ENCODE measurements around the gene UGT1A6. TPM values are rescaled to one million over a fixed set of nuclear protein-coding genes. Genes with fewer than 3 reads are reported as not detected.
"Not testable (repeated sequence)": the region's sequence is repeated elsewhere in the genome, so short reads cannot be mapped to it uniquely, and the experiment has no call there.

Gene UGT1A6
- polyA plus RNA-seq, 3 donors = 3.6 to 6.2 (median 4.5) TPM

DNA sequence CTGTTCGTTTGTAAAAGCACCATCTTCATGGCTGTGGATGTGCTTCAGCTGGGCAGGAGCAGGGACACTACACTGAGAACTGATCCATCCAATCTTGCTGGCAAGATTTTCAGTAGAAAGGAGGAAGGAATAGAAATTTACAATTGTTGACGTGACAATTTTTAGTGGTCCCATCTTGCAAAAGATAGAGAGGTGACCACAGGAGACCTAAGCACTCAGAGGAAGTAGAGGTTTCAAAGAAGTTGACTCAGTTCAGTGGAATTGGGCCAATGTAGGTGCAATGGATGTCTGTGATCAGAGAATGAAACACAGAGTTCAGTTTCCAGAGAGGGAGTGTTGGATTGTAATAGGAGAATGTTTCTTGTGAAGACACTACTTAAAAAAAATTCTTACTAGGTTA lies 21.4 kb downstream of the UGT1A6 start:
- no peak for DNase-seq (ENCODE audit: low read depth in 3 of 3, low spot score in 2 of 3)

DNA sequence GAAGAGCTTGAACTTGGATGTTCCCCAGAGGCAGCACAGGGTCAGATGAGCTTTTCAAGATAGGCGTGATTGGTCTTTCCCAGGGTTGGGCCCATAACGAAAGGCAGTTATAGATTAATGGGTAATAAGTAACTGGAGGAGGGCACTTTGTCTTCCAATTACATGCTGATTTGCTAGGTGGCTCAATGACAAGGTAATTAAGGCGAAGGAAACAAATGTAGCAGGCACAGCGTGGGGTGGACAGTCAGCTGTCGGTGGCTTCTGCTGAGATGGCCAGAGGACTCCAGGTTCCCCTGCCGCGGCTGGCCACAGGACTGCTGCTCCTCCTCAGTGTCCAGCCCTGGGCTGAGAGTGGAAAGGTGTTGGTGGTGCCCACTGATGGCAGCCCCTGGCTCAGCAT lies 25.9 kb downstream of the UGT1A6 start, which contains the start of gene UGT1A4:
TSS of gene UGT1A4 (plus strand) at position 185 of the 400 bp plus-strand sequence. CDS start at position 270, 85 bp downstream.
- DNase-seq (ENCODE audit: low read depth in 3 of 3, low spot score in 2 of 3) = no peak

GRCh38 chr2:233728723-233729301 lies 36.1 kb downstream of the UGT1A6 start, which contains the start of gene UGT1A3:
Gene UGT1A3 (plus strand): TSS chr2:233729042. CDS start chr2:233729127, 85 bp downstream.
- DNase-seq (ENCODE audit: low read depth in 3 of 3, low spot score in 2 of 3) = no peak

GRCh38 chr2:233736868-233737653 lies 44.4 kb downstream of the UGT1A6 start:
- not testable (repeated sequence) for DNase-seq (ENCODE audit: low read depth in 3 of 3, low spot score in 2 of 3)

GRCh38 chr2:233740870-233741269 lies 48.2 kb downstream of the UGT1A6 start:
- no peak for DNase-seq (ENCODE audit: low read depth in 3 of 3, low spot score in 2 of 3)

GRCh38 chr2:233743464-233744259 lies 51.0 kb downstream of the UGT1A6 start:
- DNase-seq (ENCODE audit: low read depth in 3 of 3, low spot score in 2 of 3) = no peak

DNA sequence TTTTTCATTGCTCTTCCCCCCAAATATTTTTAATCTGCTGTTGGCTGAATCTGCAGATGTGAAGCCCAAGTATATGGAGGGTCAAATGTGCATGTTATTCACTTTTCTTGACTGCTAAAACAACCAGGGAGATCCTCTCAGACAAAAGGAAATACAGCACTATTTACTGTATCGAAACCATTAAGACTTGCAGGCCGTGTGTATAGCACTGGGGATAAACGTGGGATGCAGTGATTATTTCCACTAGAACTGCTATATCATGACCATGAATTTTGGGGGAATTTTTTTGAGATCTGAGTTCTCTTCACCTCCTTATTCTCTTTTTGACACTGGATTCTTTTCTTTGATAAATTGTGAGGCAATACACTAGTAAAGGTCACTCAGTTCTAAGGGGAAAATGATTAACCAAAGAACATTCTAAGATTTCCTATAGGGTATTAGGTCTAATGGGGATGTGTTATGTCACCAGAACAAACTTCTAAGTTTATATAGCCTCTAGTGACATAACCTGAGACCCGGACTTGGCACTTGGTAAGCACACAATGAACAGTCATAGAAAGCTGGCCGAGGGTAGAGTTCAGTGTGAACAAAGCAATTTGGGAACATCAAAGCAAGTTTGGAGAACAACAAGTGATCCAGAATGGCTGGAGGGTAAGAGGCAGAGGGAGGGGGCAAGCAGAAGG lies 52.5 kb downstream of the UGT1A6 start:
- no peak for DNase-seq (ENCODE audit: low read depth in 3 of 3, low spot score in 2 of 3)

- DNase-seq (ENCODE audit: low read depth in 3 of 3, low spot score in 2 of 3) = not testable (repeated sequence)
These were observed 53.1 kb downstream of the UGT1A6 start for GRCh38 chr2:233745838-233746237.

DNA sequence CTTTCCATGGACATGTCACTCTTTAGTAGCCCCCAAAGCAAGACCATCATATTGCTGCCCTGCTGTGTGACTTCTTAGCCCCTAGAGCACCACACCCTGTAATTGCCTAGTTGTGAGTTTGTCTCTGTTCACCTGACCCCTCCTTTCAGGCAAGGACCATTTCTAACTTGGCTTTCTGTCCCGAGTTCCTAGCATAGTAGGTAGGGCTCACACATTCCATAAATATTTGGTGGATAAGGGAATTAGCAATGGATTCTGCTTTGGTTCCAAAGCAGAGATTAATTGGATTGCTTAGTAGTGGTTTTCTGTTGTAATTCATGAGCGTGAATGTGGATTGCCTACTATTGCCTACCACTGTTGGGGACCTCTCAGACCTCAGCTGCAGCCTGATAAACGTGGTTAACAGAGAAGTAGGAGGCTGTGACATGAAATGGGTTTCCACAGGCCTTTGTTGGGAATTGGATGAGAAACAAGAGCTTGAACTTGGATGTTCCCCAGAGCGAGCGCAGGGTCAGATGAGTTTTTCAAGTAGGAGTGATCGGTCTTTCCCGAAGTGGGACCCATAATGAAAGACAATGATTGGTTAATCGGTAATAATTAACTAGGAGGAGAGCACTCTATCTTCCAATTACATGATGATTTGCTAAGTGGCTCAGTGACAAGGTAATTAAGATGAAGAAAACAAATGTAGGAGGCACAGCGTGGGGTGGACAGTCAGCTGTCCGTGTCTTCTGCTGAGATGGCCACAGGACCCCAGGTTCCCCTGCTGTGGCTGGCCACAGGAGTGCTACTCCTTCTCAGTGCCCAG lies 54.0 kb downstream of the UGT1A6 start:
- DNase-seq (ENCODE audit: low read depth in 3 of 3, low spot score in 2 of 3) = no peak

DNA sequence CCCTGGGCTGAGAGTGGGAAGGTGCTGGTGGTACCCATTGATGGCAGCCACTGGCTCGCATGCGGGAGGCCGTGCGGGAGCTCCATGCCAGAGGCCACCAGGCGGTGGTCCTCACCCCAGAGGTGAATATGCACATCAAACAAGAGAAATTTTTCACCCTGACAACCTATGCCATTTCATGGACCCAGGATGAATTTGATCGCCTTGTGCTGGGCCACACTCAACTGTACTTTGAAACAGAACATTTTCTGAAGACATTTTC lies 54.5 kb downstream of the UGT1A6 start:
- DNase-seq (ENCODE audit: low read depth in 3 of 3, low spot score in 2 of 3) = no peak

GRCh38 chr2:233750689-233751088 lies 58.0 kb downstream of the UGT1A6 start:
- not testable (repeated sequence) for DNase-seq (ENCODE audit: low read depth in 3 of 3, low spot score in 2 of 3)

- DNase-seq (ENCODE audit: low read depth in 3 of 3, low spot score in 2 of 3) = not testable (repeated sequence)
These were observed 58.7 kb downstream of the UGT1A6 start for GRCh38 chr2:233751212-233752009.

DNA sequence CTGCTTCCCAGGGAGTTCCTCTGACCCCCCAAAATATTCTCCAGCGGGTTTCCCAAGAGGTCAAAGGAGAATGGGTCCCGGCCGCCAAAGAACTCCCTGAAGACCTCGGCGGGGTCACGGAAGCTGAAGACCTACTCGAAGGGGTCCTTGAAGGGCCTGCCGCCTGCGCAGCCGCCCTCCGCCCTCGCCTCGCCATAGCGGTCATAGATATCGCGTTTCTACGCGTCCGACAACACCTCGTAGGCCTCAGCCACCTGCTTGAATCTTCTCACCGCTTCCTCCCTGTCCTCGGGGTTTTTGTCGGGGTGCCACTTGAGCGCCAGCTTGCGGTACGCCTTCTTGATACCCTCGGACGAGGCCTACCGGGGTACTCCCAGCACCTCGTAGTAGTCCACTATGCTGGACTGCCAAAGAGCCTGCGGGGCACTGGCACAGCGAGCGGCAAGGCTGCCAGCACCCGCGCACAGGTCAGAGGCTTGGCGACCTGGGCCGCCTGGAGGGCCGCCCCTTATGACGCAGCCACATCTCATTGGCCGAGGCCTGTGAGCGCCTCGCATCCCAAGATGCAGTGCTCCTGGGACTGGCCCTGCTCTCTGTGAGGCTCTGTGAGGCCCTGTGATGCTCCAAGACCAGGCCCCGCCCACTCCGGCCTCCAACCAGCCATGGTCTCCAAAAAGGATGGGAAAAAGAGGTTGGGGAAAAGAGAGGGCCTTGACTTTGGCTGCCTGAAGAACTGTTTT lies 62.4 kb downstream of the UGT1A6 start:
- no peak for DNase-seq (ENCODE audit: low read depth in 3 of 3, low spot score in 2 of 3)

GRCh38 chr2:233756429-233757081 lies 63.9 kb downstream of the UGT1A6 start:
- no peak for DNase-seq (ENCODE audit: low read depth in 3 of 3, low spot score in 2 of 3)

GRCh38 chr2:233758141-233758540 lies 65.5 kb downstream of the UGT1A6 start:
- DNase-seq (ENCODE audit: low read depth in 3 of 3, low spot score in 2 of 3) = no peak

GRCh38 chr2:233758849-233759248 lies 66.2 kb downstream of the UGT1A6 start:
- DNase-seq (ENCODE audit: low read depth in 3 of 3, low spot score in 2 of 3) = no peak

DNA sequence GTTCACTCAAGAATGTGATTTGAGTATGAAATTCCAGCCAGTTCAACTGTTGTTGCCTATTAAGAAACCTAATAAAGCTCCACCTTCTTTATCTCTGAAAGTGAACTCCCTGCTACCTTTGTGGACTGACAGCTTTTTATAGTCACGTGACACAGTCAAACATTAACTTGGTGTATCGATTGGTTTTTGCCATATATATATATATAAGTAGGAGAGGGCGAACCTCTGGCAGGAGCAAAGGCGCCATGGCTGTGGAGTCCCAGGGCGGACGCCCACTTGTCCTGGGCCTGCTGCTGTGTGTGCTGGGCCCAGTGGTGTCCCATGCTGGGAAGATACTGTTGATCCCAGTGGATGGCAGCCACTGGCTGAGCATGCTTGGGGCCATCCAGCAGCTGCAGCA lies 67.4 kb downstream of the UGT1A6 start, which contains the start of gene UGT1A1:
TSS of gene UGT1A1 (plus strand) at position 228 of the 400 bp plus-strand sequence. CDS start at position 246, 18 bp downstream.
- DNase-seq (ENCODE audit: low read depth in 3 of 3, low spot score in 2 of 3) = no peak
